Endothelial cell (in vitro differentiated cells): Measurements from ENCODE around the gene LEFTY2. TPM values are rescaled to one million over a fixed set of nuclear protein-coding genes. Genes with fewer than 3 reads are reported as not detected.
A peak's percentile ranks its signal among the peaks of the same experiment; 100 is the strongest.

ENCODE experiments used
- DNase-seq: peaks from one replicate; pipeline ENCODE4 v3.0.0; 2021; ENCODE audit warnings: low spot score
- H3K27ac Mint-ChIP-seq: one replicate; pipeline ENCODE4 v1.8.0; 2021; ENCODE audit warnings: mixed read lengths, inconsistent platforms; ENCODE audit not compliant: unreplicated experiment
- H3K27me3 Mint-ChIP-seq: one replicate; pipeline ENCODE4 v1.8.0; 2021; ENCODE audit warnings: mild to moderate bottlenecking, moderate library complexity, mixed read lengths, inconsistent platforms; ENCODE audit not compliant: unreplicated experiment
- H3K36me3 Mint-ChIP-seq: one replicate; pipeline ENCODE4 v1.8.0; 2021; ENCODE audit warnings: mild to moderate bottlenecking, low read depth, mixed read lengths, inconsistent platforms; ENCODE audit not compliant: unreplicated experiment
- H3K4me1 Mint-ChIP-seq: one replicate; pipeline ENCODE4 v1.8.0; 2021; ENCODE audit warnings: mild to moderate bottlenecking, mixed read lengths, inconsistent platforms; ENCODE audit not compliant: unreplicated experiment
- H3K4me3 Mint-ChIP-seq: one replicate; pipeline ENCODE4 v1.8.0; 2021; ENCODE audit warnings: mild to moderate bottlenecking, mixed read lengths, inconsistent platforms; ENCODE audit not compliant: unreplicated experiment
- H3K9me3 Mint-ChIP-seq: one replicate; pipeline ENCODE4 v1.8.0; 2021; ENCODE audit warnings: mixed read lengths, inconsistent platforms; ENCODE audit not compliant: unreplicated experiment
- total RNA-seq: library from RNA; stranded (reverse); fragmentation: NEBNext Ultra II Directional; extraction: Animal tissue kit (Norgen Biotek cat#: 25700); gene quantifications from one replicate; pipeline ENCODE4 v1.2.1, GENCODE V29; 2021; ENCODE audit not compliant: unreplicated experiment
- TF ChIP-seq, protein P1 (sequence below): fragments of 200-600 bp; sonication (generic); IDR thresholded peaks from one replicate; pipeline ENCODE4 v1.5.0; 2021; ENCODE audit warnings: antibody characterized with exemption; ENCODE audit not compliant: unreplicated experiment

Gene LEFTY2
- total RNA-seq, 1 donor from 2014 or later: 0.26 TPM

DNA sequence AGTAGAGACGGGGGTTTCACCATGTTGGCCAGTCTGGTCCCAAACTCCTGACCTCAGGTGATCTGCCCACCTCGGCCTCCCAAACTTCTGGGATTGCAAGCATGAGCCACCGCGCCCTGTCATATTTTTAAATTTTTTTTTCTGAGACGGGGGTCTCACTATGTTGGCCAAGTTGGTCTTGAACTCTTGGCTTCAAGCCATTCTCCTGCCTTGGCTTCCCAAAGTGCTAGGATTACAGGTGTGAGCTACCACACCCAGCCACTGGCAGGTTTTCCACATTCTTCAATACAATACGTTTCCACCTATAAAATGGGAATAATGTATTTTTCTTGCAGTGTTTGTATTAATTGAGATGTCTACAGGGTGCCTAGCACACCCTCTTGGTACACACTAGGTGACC lies 48.7 kb downstream of the LEFTY2 start:
- DNase-seq: no peak
- Mint-ChIP-seq H3K36me3 (no peaks in the 10 kb centered on the region), H3K9me3 (no peaks in the 10 kb centered on the region), H3K4me3 (no peak overlapping the region), H3K27ac (no peak overlapping the region), H3K27me3 (peaks cover 6% of the 10 kb centered on the region), H3K4me1 (peaks cover 9% of the 10 kb centered on the region)
- TF ChIP-seq, protein P1, sequence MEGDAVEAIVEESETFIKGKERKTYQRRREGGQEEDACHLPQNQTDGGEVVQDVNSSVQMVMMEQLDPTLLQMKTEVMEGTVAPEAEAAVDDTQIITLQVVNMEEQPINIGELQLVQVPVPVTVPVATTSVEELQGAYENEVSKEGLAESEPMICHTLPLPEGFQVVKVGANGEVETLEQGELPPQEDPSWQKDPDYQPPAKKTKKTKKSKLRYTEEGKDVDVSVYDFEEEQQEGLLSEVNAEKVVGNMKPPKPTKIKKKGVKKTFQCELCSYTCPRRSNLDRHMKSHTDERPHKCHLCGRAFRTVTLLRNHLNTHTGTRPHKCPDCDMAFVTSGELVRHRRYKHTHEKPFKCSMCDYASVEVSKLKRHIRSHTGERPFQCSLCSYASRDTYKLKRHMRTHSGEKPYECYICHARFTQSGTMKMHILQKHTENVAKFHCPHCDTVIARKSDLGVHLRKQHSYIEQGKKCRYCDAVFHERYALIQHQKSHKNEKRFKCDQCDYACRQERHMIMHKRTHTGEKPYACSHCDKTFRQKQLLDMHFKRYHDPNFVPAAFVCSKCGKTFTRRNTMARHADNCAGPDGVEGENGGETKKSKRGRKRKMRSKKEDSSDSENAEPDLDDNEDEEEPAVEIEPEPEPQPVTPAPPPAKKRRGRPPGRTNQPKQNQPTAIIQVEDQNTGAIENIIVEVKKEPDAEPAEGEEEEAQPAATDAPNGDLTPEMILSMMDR: no peak

DNA sequence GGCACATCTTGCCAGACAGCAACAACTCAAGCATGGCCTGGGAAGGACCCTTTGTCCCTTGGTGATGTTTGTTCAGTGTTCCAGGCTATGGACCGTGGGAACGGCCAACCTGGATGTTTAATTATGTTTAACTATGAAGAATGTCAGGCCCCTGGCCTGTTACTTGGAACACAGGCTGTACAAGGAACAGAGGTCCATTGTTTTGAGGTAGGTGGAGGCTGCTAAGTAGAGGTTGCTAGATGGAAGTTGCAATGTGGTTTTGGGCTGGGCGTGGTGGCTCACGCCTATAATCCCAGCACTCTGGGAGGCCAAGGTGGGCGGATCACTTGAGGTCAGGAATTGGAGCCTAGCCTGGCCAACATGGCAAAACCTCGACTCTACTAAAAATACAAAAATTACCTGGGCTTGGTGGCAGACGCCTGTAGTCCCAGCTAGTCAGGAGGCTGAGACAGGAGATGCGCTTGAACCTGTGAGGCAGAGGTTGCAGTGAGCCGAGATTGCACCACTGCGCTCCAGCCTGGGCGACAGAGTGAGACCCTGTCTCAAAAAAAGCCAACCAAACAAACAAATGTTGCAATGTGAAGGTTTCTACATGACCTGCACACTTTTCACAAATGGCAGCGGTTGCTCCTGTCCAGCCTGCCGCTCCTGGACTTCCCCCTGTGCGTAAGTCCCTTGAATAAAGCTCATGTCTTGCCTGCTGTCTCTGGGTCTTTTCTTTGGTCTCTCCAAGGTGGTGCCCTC lies 49.6 kb downstream of the LEFTY2 start:
- Mint-ChIP-seq H3K36me3 (no peaks in the 10 kb centered on the region), H3K4me1 (peaks cover under 1% of the 10 kb centered on the region), H3K27ac (no peak overlapping the region), H3K9me3 (no peaks in the 10 kb centered on the region), H3K4me3 (no peak overlapping the region), H3K27me3 (peaks cover 4% of the 10 kb centered on the region)
- DNase-seq: no peak
- TF ChIP-seq, protein P1: no peak

DNA sequence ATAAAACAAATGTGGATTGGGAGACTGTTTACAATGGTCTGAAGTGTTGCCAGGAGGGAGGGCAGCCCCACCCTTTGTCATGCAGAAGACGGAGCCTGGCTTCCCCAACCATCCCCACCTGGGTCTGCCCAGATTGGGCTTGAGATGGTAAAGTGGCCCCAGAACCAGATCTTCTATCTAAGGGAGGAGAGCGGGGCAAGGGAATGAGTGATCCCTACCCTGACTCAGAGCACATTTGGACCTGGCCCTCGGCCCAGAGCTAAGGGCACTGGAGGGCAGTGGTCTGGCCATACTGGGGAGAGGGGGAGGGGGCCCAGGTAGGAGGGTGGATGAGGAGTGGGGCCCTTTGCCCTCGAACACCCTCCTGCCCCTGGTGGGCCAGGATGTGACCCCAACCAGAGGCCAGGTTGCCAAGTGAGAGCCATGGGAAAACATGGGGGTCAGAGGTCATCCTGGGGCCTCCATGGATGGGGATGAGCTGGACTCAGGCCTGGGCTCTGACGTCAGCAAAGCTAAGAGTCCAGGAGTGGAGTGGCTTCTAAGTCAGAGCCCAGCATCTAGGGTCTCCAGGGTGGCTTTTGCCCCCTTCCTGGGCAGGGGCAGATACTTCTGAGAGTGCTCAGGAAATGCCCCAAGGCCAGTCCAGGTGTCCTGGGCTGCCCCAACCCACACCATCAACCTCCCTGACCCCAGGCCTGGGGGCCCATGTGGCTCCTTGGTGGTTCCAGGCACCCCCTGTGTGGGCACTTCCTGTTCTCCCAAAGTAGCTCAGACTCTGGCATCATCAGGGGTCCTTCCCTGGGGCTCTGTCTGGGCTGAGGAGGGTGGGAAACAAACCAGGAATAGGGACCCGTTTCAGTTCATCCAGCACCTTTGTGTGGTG lies 50.4 kb downstream of the LEFTY2 start:
- peak overlapping the region; percentile 20 for H3K27ac Mint-ChIP-seq
- no peaks in the 10 kb centered on the region for H3K4me1 Mint-ChIP-seq
- H3K4me3 Mint-ChIP-seq: no peak overlapping the region
- TF ChIP-seq, protein P1: no peak
- H3K9me3 Mint-ChIP-seq: no peaks in the 10 kb centered on the region
- H3K27me3 Mint-ChIP-seq: peaks cover 4% of the 10 kb centered on the region
- DNase-seq: no peak
- no peaks in the 10 kb centered on the region for H3K36me3 Mint-ChIP-seq

DNA sequence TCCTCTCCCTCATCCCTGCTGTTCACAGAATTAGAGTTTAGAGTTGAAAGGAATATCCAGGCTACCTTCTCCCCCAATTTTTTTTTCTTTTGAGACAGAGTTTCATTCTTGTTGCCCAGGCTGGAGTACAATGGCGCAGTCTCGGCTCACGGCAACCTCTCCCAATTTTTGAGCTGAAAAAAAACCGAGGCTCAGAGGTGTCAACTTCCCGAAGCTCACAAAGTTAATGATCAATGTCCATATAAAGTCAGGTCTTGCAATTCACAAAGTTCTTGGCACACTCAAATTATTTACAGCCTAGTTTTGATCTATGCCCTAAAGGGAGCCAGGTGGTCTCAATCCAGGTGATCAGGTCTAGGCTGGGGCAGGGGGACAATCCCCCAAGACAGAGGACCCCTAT lies 51.3 kb downstream of the LEFTY2 start:
- Mint-ChIP-seq H3K36me3 (no peaks in the 10 kb centered on the region), H3K4me1 (no peaks in the 10 kb centered on the region), H3K27ac (peak overlapping the region; percentile 20), H3K9me3 (no peaks in the 10 kb centered on the region), H3K27me3 (peaks cover 4% of the 10 kb centered on the region), H3K4me3 (no peak overlapping the region)
- no peak for DNase-seq
- TF ChIP-seq, protein P1: no peak
